ENCODE data around the gene MAN1A1.

MAN1A1 gene

GRCh38 chr6:119324718-119325117 is 24.8 kb downstream of the MAN1A1 start:
- DNase-seq, result no peak

- DNase-seq, result no peak
These were observed 25.6 kb downstream of the MAN1A1 start for GRCh38 chr6:119323931-119324330.

- DNase-seq, result no peak
These were observed 26.1 kb downstream of the MAN1A1 start for GRCh38 chr6:119323478-119323877.

DNA sequence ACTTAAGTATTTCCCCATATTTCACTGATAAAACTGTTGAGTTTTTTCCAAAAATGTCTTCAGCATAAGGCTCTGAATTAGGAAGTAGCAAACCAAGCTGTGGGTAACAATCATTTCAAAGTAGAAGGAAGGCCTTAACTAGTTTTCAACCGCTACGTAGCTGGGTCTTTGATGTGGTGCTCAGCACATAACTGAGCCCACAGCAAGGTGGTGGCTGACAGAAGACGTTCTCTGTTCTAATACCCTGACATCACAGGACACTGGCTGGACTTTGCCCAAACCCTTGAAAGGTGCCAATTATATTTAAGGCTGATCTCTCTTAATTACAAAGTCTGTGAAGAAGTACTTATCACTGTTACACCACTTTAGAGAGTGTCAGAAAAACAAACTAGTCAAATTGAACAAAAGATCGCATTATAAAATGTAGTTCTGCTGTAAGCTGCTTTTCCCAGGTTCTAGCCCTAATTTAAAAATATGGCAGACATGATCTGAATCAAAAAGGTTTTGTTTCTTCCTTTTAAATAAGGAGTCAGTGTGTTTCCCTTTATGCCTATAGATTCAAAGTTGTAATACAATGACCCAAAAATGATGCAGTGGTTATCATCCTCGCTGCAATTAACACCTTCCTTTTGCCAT is 26.7 kb downstream of the MAN1A1 start:
- DNase-seq, result no peak

DNA sequence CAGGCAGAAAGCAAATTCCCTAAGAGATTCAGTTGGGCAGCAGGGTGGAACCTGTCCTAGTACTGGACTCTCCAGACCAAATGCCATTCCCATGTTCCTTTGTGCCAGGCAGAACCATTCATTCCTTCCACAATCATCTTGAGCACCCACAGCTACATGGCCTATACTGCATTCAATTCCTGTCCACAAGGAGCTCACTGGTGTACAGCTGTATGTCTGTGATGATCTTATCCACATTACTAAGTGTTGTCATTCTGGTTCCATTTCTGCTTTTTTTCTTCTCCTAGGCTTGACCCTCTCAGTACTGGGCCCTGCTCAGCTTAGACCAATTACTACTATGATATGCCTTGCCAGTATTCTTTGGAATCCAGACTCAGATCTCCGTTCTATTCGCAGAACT is 27.5 kb downstream of the MAN1A1 start:
- DNase-seq, result no peak

GRCh38 chr6:119319694-119320093 is 29.9 kb downstream of the MAN1A1 start:
- no peak for DNase-seq

- DNase-seq, result no peak
These were observed 30.8 kb downstream of the MAN1A1 start for GRCh38 chr6:119318730-119319129.

DNA sequence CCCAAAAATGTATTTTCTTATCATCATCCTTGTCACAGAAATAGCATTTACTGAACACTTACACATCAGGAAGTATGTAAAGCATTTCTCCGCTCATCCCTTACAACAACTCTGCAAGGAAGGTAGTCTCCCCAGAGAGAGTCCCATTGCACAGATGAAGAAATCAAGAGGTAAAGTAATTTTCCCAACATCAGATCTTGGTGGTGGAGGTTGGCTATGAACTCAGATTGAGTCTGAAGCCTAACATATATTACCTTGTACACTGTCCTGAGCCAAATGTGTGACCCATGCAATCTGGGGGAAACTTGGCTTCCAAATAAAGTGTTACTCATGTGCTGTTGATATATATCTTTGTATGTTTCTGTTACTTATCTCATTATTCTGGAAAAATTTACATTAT is 31.4 kb downstream of the MAN1A1 start:
- no peak for DNase-seq

DNA sequence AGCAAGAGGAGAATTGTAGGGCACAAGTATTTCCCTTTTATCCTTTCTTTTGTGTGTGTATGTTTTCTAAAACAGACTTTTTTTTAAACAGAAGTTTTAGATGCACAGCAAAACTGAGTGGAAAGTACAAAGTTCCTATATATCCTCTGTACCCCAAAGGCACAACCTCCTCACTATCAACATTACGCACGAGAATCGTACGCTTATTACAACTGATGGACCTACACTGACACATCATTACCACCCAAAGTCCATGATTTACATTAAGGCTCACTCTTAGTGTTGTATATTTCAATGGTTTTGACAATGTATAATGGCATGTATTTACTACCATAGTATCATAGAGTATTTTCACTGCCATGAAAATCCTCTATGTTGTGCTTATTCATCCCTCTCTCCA is 32.6 kb downstream of the MAN1A1 start:
- no peak for DNase-seq

GRCh38 chr6:119314885-119315272 is 34.7 kb downstream of the MAN1A1 start:
- no peak for DNase-seq

- DNase-seq, result no peak
These were observed 35.4 kb downstream of the MAN1A1 start for GRCh38 chr6:119313937-119314884.

- DNase-seq, result no peak
These were observed 36.7 kb downstream of the MAN1A1 start for GRCh38 chr6:119312875-119313338.

- DNase-seq, result no peak
These were observed 37.1 kb downstream of the MAN1A1 start for GRCh38 chr6:119312441-119312840.

- DNase-seq, result no peak
These were observed 37.9 kb downstream of the MAN1A1 start for GRCh38 chr6:119311514-119312142.

DNA sequence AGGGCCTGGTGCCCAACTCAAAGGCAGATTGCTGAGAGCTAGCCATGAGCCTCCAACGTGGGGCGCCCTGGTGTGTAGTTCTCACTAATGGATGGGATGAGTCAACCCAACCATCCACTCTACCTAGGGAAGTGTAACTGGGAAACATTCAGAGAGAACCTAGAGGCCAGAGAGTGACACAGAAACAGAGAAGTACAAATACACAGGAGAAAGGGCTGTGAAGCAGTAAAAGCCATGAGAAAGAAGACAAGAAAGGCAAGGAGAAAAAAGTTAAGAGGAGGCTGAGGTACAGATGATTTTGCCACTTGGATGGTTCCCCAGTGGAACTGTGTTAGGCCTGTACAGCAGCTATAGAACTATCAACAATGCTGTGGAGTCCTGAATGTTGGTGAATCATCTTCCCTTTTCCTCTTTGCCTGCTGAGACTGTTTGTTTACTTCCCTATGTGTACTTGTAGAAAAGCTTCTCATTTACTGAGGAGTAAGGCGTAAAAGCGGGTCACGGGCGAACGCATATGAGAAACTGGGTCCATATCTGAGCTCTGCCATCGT is 39.0 kb downstream of the MAN1A1 start:
- no peak for DNase-seq

GRCh38 chr6:119308991-119309657 is 40.4 kb downstream of the MAN1A1 start:
- no peak for DNase-seq

- no peak for DNase-seq
These were observed 41.5 kb downstream of the MAN1A1 start for GRCh38 chr6:119308048-119308570.

GRCh38 chr6:119307056-119307455 is 42.5 kb downstream of the MAN1A1 start:
- DNase-seq, result no peak

DNA sequence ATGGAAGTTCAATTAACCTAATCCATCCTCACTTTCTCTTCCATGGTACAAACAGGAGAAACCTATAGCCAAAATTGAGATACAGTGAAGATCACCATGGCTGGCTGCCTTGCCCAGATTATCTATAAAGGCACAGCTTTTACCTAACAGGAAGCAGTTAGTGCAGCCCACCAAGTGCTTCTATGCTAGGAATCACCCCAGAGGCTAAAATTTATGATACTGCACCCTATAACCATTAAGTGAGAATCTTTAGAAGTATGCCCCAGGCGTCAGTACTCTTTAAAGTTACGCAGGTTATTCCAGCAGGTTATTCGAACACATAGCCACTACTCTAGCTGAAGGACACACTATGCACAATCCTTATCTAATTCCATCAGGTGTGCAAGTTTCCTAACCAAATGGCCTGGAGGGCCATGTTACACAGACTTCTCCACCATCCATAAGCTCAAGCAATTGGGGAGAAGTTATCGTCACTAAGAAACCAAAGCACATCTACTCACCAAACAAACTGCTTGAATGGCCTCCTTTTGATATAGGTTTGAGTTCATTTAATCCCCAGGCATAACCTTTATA is 43.1 kb downstream of the MAN1A1 start:
- DNase-seq, result no peak

GRCh38 chr6:119303164-119303887 is 46.2 kb downstream of the MAN1A1 start:
- DNase-seq, result no peak

- DNase-seq, result no peak
These were observed 48.1 kb downstream of the MAN1A1 start for GRCh38 chr6:119301429-119301828.

DNA sequence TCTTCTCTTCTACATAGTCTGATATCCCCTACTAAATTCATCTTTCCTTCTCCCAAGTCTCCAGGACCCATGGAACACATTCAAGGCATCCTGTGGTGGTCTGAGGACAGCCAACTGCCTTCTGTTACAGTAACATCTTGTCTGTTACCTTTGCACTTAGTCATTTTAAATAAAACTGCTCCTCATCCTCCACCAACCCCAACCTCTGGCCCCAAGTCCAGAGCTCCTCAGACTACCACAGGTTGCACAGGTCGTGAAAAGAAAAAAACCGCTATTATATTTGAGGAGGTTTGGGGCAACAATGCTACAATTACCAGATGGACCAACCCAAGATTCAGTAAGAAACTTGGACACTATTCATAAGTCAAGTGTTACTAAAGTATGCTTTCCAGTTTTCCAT is 49.9 kb downstream of the MAN1A1 start:
- DNase-seq, result no peak
